Measurements from ENCODE around the gene NTHL1. TPM values are rescaled to one million over a fixed set of nuclear protein-coding genes. Genes with fewer than 3 reads are reported as not detected.

Gene NTHL1
- total RNA-seq, 4 donors from 2014 or later: 6.1 to 38.7 (median 25.0) TPM

GRCh38 chr16:2086812-2087747 is 39.4 kb upstream of the NTHL1 start:
- no peak overlapping the region for H3K4me3 ChIP-seq (replicated peaks in 1 of 3)
- H3K36me3 ChIP-seq: peaks cover 52 to 54% of the 10 kb centered on the region in 2 donors
- intact Hi-C loops (cut with DNase I): no loop called here
- TF ChIP-seq CTCF (IDR thresholded peaks at IDR 0.05) (no peak), POLR2A (IDR thresholded peaks at IDR 0.05) (no peak)
- no peak for DNase-seq
- no peaks in the 10 kb centered on the region for H3K9me3 ChIP-seq
- H3K27me3 ChIP-seq: no peaks in the 10 kb centered on the region
- no peak overlapping the region for H3K27ac ChIP-seq
- peaks cover 9 to 13% of the 10 kb centered on the region in 2 donors for H3K4me1 ChIP-seq
- 92 to 94% methylated on average over 17 to 26 of the region's 30 CpGs for WGBS, 2 donors

GRCh38 chr16:2086106-2086742 is 38.6 kb upstream of the NTHL1 start:
- whole genome bisulfite sequencing, 2 donors: 92 to 99% methylated on average over 11 to 26 of the region's 27 CpGs
- intact Hi-C loops (cut with DNase I): no loop called here
- DNase-seq: no peak

GRCh38 chr16:2085669-2086068 is 38.0 kb upstream of the NTHL1 start:
- Histone ChIP-seq H3K4me3 (replicated peaks in 1 of 3) (no peak overlapping the region), H3K27me3 (no peaks in the 10 kb centered on the region), H3K27ac (no peak overlapping the region), H3K36me3 (peaks cover 57 to 62% of the 10 kb centered on the region in 2 donors), H3K4me1 (peaks cover 7% of the 10 kb centered on the region in 2 donors), H3K9me3 (no peaks in the 10 kb centered on the region)
- DNase-seq: no peak
- no peak for TF ChIP-seq POLR2A (IDR thresholded peaks at IDR 0.05)
- TF ChIP-seq CTCF (IDR thresholded peaks at IDR 0.05): no peak
- intact Hi-C loops (cut with DNase I): no loop called here
- WGBS, 2 donors: 73 to 80% methylated on average over 7 to 12 of the region's 14 CpGs

More at GRCh38 chr16:2086106-2086742, 38.6 kb upstream of the NTHL1 start:
- H3K4me3 ChIP-seq (replicated peaks in 1 of 3): no peak overlapping the region
- peaks cover 57 to 62% of the 10 kb centered on the region in 2 donors for H3K36me3 ChIP-seq
- H3K9me3 ChIP-seq: no peaks in the 10 kb centered on the region
- TF ChIP-seq POLR2A (IDR thresholded peaks at IDR 0.05) (no peak), CTCF (IDR thresholded peaks at IDR 0.05) (no peak)
- H3K4me1 ChIP-seq: peaks cover 8 to 9% of the 10 kb centered on the region in 2 donors
- no peaks in the 10 kb centered on the region for H3K27me3 ChIP-seq
- no peak overlapping the region for H3K27ac ChIP-seq

DNA sequence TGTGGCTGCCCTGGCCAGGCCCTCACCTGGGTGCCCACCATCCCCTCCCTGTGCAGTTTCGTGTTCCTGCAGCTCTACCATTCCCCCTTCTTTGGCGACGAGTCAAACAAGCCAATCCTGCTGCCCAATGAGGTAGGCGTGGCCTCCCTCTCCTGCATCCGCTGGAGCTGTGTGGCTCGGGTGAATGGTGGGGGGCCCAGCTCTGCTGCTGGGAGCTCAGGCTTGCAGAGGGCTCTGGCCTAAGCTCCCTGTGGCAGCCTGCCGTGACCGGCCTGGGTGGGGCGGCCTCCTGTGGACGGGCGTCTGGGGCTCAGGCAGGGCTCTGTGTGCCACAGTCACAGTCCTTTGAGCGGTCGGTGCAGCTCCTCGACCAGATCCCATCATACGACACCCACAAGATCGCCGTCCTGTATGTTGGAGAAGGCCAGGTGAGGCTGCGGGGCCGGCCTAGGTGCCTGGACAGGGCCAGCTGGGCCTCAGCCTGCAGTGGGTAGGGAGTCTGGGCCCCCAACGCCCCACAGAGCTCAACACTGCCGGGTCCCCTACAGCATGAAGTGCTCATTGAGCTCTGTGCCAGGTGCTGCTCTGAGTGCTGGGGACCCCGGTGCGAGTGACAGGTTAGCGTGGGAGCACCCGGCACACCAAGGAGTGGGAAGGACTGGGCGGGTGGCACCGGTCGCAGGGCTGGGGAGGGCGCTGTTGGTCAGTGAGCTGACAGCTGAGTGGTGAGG is 37.4 kb upstream of the NTHL1 start:
- 91 to 94% methylated on average over 23 to 24 of the region's 29 CpGs for WGBS, 2 donors
- Histone ChIP-seq H3K36me3 (peaks cover 59 to 65% of the 10 kb centered on the region in 2 donors), H3K4me3 (replicated peaks in 1 of 3) (no peak overlapping the region), H3K27ac (no peak overlapping the region), H3K4me1 (peaks cover under 1% of the 10 kb centered on the region in 2 donors), H3K27me3 (no peaks in the 10 kb centered on the region), H3K9me3 (no peaks in the 10 kb centered on the region)
- TF ChIP-seq CTCF (IDR thresholded peaks at IDR 0.05): no peak
- no peak for TF ChIP-seq POLR2A (IDR thresholded peaks at IDR 0.05)
- DNase-seq: no peak
- intact Hi-C loops (cut with DNase I): no loop called here
